ENCODE measurements around the gene SDK2.

DNA sequence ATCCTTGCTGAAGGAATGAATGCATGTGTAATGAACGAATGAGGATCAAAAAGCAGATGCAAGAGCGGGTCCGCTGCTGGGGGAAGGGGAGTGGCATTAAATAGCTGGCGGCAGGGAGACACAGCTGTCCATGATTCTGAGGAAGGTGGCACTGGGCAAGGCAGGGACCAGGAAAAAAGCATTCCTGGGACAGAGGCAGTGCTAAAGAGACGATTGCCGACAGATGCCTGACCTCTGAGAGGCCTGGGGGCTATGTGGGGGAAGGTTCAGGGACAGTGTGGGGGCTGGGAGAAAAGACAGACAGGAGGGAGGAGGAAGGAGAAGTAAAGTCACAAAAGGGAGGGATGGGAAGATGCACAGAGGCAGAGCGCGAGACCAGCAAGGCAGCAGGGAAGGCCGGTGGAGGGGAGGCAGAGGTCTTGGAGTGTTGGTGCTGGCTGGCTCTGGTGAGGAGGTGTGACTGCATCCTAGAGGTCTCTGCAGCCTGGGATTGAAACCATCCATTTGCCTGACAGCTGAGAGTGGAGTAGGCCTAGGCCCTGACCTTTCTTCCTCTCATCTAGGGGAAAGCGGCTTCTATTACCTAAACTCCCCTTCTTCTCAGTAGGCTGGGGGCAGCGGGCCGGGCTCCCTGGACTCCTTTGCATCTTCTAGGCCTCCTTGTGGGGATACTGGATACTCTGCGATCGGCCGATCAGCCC lies 109.9 kb downstream of the SDK2 start:
- TF ChIP-seq, protein P1, sequence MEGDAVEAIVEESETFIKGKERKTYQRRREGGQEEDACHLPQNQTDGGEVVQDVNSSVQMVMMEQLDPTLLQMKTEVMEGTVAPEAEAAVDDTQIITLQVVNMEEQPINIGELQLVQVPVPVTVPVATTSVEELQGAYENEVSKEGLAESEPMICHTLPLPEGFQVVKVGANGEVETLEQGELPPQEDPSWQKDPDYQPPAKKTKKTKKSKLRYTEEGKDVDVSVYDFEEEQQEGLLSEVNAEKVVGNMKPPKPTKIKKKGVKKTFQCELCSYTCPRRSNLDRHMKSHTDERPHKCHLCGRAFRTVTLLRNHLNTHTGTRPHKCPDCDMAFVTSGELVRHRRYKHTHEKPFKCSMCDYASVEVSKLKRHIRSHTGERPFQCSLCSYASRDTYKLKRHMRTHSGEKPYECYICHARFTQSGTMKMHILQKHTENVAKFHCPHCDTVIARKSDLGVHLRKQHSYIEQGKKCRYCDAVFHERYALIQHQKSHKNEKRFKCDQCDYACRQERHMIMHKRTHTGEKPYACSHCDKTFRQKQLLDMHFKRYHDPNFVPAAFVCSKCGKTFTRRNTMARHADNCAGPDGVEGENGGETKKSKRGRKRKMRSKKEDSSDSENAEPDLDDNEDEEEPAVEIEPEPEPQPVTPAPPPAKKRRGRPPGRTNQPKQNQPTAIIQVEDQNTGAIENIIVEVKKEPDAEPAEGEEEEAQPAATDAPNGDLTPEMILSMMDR (conservative IDR thresholded peaks at IDR 0.05; ENCODE audit: low read depth, low read length), result no peak
- no peak for TF ChIP-seq EZH2 (IDR thresholded peaks at IDR 0.05; ENCODE audit: borderline replicate concordance, low read depth, low read length, poor library complexity, severe bottlenecking)
